HG03521 (cell line): ENCODE data around the gene CAPZA3.
"Not testable (repeated sequence)": the region's sequence is repeated elsewhere in the genome, so short reads cannot be mapped to it uniquely, and the experiment has no call there.

Source experiments
- ATAC-seq: cut with Tn5 transposase; IDR thresholded peaks from one replicate; pipeline ENCODE4 v1.9.1; 2021; ENCODE audit warnings: mild to moderate bottlenecking, moderate library complexity; ENCODE audit not compliant: unreplicated experiment

The CAPZA3 gene

GRCh38 chr12:18737819-18738218 is at the start of gene CAPZA3, which contains the start of gene PLCZ1:
Gene CAPZA3 (plus strand): TSS chr12:18738119. CDS start chr12:18738269, 150 bp downstream.
Gene PLCZ1 (minus strand): TSS chr12:18738012. CDS start chr12:18737371, 641 bp downstream.
- ATAC-seq, result no peak

DNA sequence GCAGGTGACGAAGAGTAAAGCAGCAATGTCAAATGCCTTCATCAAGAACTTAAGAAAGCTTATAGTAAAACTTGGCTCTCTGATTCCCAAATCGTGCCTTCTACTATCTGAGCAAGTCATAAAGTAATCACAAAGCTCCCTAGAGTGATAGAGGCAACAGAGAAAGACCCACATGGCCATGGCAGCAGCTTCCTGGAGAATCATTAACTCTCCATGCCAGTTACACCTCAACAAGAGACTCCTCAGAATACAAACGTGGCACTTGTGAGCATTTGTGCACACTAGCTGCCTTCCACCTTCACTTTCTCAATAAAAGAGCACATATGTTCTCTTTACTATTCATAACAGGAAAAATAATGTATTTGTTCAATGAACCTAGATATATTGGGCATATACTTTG is 48.1 kb upstream of the CAPZA3 start:
- ATAC-seq, result no peak

DNA sequence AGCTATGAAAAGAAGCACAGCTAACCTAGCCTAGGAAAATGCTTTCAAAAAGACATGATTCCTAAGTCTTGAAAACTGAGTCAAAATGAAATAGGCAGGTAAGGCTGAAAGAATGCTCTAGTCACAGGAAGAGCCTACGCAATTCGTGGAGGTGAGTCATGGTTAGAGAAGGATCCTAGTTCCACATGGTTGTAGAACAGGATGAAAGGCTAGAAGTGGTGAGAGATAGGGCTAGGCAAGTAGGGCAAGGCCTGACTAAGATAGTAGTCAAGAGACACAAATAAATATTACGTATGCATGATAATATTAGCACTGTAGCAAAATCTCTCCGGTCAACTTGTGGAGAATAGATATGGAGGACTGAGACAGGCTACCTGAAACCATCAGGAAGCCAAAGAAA is 47.3 kb upstream of the CAPZA3 start:
- ATAC-seq, result no peak

- ATAC-seq, result not testable (repeated sequence)
Observed at GRCh38 chr12:18693986-18694385, 43.9 kb upstream of the CAPZA3 start.

GRCh38 chr12:18696971-18697602 is 40.8 kb upstream of the CAPZA3 start:
- no peak for ATAC-seq

GRCh38 chr12:18700271-18700670 is 37.6 kb upstream of the CAPZA3 start:
- ATAC-seq, result no peak

DNA sequence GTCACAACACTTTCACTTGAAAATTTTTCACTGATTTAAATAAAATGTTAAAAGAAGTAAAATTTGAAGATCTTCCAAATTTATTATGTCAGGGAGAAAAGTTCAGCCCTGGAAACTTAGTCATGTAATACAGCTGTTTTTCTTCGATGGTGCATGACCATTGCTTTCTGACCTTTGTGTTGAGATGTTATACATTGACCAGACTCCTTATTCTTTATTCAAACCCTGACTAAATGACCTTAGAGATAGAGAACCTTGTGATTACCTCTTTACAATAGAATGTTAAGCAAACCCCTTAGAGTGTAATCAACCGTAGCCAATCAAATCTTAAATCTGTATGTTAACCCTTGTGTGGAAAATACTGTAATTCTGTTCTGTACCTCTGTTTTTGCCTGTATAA is 34.6 kb upstream of the CAPZA3 start:
- ATAC-seq, result no peak

- ATAC-seq, result no peak
Observed at GRCh38 chr12:18703911-18704310, 34.0 kb upstream of the CAPZA3 start.

DNA sequence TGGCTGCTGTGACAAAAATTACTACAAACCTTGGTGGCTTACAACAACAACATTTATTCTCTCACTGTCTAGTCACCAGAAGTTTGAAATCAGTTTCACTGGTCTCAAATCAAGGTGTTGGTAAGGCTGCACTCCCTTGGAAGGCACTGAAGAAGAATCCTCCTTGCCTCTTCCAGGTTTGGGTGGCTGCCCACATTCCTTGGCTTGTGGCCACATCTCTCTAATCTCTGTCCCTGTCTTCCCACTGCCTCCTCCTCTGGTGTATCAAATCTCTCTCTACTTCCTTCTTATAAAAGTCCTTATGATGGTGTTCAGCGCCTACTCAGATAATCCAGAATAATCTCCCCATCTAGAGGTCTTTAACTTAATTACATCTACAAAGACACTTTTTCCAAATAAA is 31.1 kb upstream of the CAPZA3 start:
- ATAC-seq, result no peak

DNA sequence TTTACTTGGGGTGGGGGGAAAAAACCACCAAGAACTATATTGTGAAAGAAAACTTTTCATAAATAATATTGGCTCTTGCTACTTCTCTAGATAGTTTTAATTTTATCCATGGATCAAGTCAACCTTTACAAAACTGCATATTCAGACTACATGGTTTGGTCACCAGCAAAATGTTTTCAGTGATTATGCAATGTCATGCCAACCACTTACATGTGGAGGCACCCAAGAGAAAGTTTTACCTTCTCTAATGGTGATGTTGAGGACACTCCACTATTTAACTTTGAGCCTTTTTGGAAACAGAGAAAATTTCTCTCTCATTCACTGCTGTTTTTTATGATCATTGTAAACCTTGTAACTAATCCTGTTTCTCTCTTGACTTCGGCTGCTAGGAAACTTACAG is 21.7 kb upstream of the CAPZA3 start:
- no peak for ATAC-seq

GRCh38 chr12:18718462-18718861 is 19.5 kb upstream of the CAPZA3 start:
- no peak for ATAC-seq

DNA sequence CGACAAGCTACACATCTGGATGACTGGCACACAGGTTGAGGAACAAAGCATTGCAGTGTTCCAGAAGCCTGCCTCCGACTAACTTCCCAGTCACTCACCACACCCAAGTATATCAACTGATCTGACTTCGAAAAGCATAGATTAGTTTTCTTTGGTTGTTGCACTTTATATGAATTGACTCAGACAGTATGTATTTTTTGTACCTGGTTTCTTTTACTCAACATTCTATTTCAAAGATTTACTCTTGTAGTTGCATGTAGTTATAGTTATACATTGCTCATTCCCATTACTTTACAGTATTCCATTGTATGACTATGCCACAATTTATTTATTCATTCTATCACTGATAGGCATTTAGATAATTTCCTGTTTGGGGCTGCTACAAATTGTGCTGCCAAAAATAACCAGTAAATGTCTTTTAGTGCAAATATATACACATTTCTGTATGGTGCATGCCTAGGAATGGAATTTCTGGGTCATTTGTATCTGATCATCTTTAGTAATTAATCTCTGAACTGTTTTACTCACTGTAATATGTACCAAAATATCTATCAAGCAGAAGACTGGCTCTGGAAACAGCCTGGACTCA is 17.9 kb upstream of the CAPZA3 start:
- ATAC-seq, result no peak

- ATAC-seq, result no peak
Observed at GRCh38 chr12:18720690-18721089, 17.2 kb upstream of the CAPZA3 start.

GRCh38 chr12:18721452-18721851 is 16.5 kb upstream of the CAPZA3 start:
- ATAC-seq, result no peak

DNA sequence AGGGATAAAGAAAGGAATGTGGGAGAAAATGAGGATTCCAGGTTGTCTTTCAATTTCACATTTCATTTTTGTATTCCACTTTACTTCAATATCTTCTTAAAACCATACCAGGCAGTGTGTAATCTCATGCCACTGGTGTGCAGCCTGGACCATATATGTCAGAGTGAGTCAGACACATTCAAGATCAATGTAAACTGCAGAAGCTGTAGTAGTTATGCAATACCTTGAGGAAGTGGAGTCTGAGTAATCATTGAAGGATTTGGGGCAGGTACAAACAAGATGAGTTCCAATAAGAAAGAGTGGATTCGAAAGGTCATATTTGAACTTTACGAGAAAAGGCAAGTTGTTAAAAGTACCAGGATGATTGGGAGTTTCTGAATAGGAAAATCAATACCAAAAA is 14.2 kb upstream of the CAPZA3 start:
- no peak for ATAC-seq

DNA sequence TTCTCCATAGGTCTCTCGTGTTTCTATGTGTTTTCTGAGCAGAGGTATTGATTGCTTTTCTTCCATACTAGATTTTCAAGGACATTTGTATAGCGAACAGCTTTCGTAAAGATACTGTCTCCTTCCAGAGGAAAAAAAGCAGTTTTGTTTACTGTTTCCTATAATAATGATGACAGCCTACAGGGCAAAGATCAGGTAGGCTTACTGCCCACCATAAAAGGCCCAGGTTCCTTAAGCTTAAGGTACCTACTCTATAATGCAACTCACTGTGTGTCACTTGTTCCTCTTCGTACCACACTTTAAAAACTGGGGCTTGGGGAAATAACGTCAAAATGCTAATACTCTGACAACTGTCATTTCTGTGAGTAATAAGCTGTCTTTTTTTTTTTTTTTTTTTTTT is 6.8 kb upstream of the CAPZA3 start:
- no peak for ATAC-seq

DNA sequence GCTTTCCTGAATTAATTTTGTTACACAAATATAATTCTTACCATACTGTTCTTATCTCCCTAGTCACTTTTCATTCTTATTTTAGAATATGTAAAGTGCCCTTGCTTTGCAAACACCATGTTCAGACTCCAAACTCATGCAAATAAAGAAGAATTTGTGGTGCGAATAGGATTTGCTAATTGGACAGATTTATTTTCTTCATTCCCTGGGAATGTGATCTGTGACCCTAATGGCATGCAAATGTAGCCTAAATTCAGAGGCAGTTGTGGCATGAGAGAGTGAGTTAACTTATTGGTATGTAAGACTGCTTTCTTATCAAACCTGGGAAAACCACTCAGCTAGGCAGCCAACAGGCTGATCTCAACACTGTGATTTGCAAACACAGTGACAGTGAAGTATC is 10.0 kb downstream of the CAPZA3 start:
- no peak for ATAC-seq

- ATAC-seq, result no peak
Observed at GRCh38 chr12:18749386-18749957, 11.6 kb downstream of the CAPZA3 start.

DNA sequence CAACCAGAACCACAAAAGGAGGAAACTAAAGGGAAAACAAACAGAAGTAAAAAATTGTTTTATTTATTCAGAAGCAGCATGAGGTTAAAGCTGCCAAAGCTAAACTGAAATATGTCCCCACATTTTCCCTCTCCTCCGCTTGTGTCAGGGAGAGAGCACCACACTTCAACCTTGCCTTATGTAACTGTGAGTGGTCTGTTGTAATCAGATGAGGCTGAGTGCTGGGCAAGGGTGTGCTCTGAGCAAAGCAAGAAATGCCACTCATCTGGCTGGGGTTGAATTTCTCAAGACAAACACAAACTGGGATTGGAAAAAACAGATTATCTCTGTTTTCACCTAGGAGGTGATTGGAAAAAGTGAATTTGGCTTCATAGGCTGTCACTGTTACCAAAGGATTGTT is 12.2 kb downstream of the CAPZA3 start:
- ATAC-seq, result no peak

DNA sequence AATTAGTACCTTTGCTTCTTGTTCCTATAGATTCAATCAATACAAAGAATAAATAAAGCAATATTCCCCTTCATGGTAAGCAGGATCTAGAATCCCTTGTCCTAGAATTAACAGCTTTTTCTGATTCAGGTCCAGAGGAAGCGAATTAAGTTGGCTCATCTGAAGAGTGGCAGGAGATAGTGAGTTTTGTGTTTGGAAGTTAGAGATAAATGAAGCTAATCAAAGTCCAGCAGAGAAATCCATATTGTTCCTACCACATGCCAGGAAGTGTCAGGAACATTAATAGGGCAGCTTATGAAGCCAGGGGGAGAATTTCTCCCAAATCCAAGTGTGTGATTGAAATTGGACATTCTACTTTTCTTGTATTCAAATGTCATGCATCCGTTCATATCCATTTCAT is 13.9 kb downstream of the CAPZA3 start:
- ATAC-seq, result no peak

GRCh38 chr12:18752280-18752920 is 14.5 kb downstream of the CAPZA3 start:
- no peak for ATAC-seq

DNA sequence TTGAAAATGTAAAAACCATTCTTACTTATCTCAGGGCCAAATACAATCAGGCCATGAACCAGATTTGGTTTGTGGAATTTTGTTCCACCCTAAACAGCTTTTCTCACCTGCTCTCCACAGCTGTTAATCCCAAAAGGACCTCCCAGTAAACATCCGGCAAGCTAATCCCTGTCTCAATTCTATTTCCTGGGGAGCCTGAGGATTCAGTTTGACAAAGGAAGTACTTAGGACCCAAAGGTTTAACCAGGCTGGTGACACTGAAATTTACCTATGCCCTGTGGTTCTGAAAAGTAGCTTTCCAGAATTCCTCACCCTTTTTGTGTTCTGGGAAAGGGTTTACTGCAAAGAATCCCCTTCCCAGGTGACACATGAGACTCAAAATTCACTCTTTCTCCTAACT is 15.0 kb downstream of the CAPZA3 start:
- no peak for ATAC-seq
